HT1080 (cell line): ENCODE results near the gene KLK6. TPM values are rescaled to one million over a fixed set of nuclear protein-coding genes. Genes with fewer than 3 reads are reported as not detected.
A peak's percentile ranks its signal among the peaks of the same experiment; 100 is the strongest.
"Not testable (repeated sequence)": the region's sequence is repeated elsewhere in the genome, so short reads cannot be mapped to it uniquely, and the experiment has no call there.

Source experiments
- DNase-seq: peaks from one replicate; pipeline ENCODE4 v3.0.0-alpha.2; 2015; ENCODE audit warnings: low read depth
- total RNA-seq: library from RNA; depleted of rRNA; stranded (reverse); fragments of >200 nt; shearing (Covaris generic); gene quantifications from 2 replicates; pipeline ENCODE4 v1.2.3, GENCODE V29; 2014

The KLK6 gene
- total RNA-seq, 1 experiment from 2014 or later = not detected

- DNase-seq = peak; percentile 35
Measured at GRCh38 chr19:50994129-50994528, 24.7 kb upstream of the KLK6 start.

- DNase-seq = no peak
Measured at GRCh38 chr19:50992666-50993035, 23.3 kb upstream of the KLK6 start.

- not testable (repeated sequence) for DNase-seq
Measured at GRCh38 chr19:50984416-50984815, 15.0 kb upstream of the KLK6 start.

- no peak for DNase-seq
Measured at GRCh38 chr19:50983625-50984292, 14.4 kb upstream of the KLK6 start, which contains the start of gene KLK7. Gene KLK7 (minus strand): TSS chr19:50983917. CDS start chr19:50982399, 1,518 bp downstream.

GRCh38 chr19:50982186-50982585 lies 12.8 kb upstream of the KLK6 start:
- no peak for DNase-seq

- no peak for DNase-seq
Measured at GRCh38 chr19:50981587-50982146, 12.3 kb upstream of the KLK6 start.

GRCh38 chr19:50980208-50980607 lies 10.8 kb upstream of the KLK6 start:
- DNase-seq = no peak

GRCh38 chr19:50979758-50980157 lies 10.4 kb upstream of the KLK6 start:
- DNase-seq = no peak

- no peak for DNase-seq
Measured at GRCh38 chr19:50978772-50979390, 9.5 kb upstream of the KLK6 start.

- no peak for DNase-seq
Measured at GRCh38 chr19:50977626-50978025, 8.2 kb upstream of the KLK6 start.

- peak; percentile 50 for DNase-seq
Measured at GRCh38 chr19:50975766-50976165, 6.4 kb upstream of the KLK6 start.

- DNase-seq = no peak
Measured at GRCh38 chr19:50974702-50975556, 5.5 kb upstream of the KLK6 start.

GRCh38 chr19:50972795-50973376 lies 3.5 kb upstream of the KLK6 start:
- no peak for DNase-seq

- not testable (repeated sequence) for DNase-seq
Measured at GRCh38 chr19:50969810-50970209, 419 bp upstream of the KLK6 start.

- no peak for DNase-seq
Measured at GRCh38 chr19:50968716-50969412, 527 bp downstream of the KLK6 start.

GRCh38 chr19:50967929-50968715 lies 1.3 kb downstream of the KLK6 start:
- peak; percentile 18 for DNase-seq

GRCh38 chr19:50964266-50964665 lies 5.1 kb downstream of the KLK6 start:
- no peak for DNase-seq

GRCh38 chr19:50963381-50963780 lies 6.0 kb downstream of the KLK6 start:
- DNase-seq = no peak

GRCh38 chr19:50962245-50962644 lies 7.1 kb downstream of the KLK6 start:
- DNase-seq = no peak
